HCT116 (cell line): ENCODE results near the gene SH3GL1. TPM values are rescaled to one million over a fixed set of nuclear protein-coding genes. Genes with fewer than 3 reads are reported as not detected.

ENCODE experiments used
- ATAC-seq: fragments of 200-7000 bp; cut with Tn5 transposase; 2 replicates; pipeline ENCODE4 v1.9.1; 2020; ENCODE audit warnings: mild to moderate bottlenecking, moderate library complexity
- BruUV-seq: library from RNA; stranded (reverse); fragments of 400-500 nt; replicated peaks from 2 replicates; lab custom pipeline; 2021; lab: Mats Ljungman, UMichigan
- CTCF ChIA-PET: fragments of 300-600 bp; sonication (Branson Sonifier 250); formaldehyde crosslinking; loops from one replicate; lab custom pipeline; 2021; ENCODE audit warnings: antibody characterized with exemption; lab: Charles Lee
- POLR2A ChIA-PET: fragments of 300-600, 350-600 bp; sonication (Branson Sonifier 250); formaldehyde crosslinking; loops from one replicate; lab custom pipeline; 2021; ENCODE audit warnings: antibody characterized with exemption; lab: Charles Lee
- RAD21 ChIA-PET, 2 experiments: fragments of 300-600 bp; sonication (Branson Sonifier 250); formaldehyde crosslinking; loops; one replicate each; lab custom pipeline; 2023; ENCODE audit warnings: low total read pairs in 2 of 2; ENCODE audit not compliant: uncharacterized antibody in 2 of 2, unreplicated experiment in 2 of 2, low non-redundant PET in 1 of 2; lab: Charles Lee
- DNase-seq: peaks from one replicate; pipeline ENCODE4 v3.0.0-alpha.2; 2010; ENCODE audit warnings: low read depth, low spot score
- H2AFZ ChIP-seq: fragments of 200-600 bp; shearing (Covaris generic), sonication (generic); 2 replicates; pipeline ENCODE4 v1.6.1; 2017; ENCODE audit warnings: low read depth, mixed run types, mixed read lengths, antibody characterized with exemption, low read length; ENCODE audit not compliant: poor library complexity, severe bottlenecking
- H3K27ac ChIP-seq: 2 replicates; pipeline ENCODE4 v1.5.1; 2012; ENCODE audit warnings: low read depth, low read length
- H3K27me3 ChIP-seq: fragments of 200-600 bp; sonication (generic); 2 replicates; pipeline ENCODE4 v1.6.1; 2016; ENCODE audit warnings: mixed run types, low read length, mixed read lengths; ENCODE audit not compliant: insufficient read depth
- H3K36me3 ChIP-seq, 2 experiments: fragments of 200-500 bp in 1 of 2; fragments of 200-600 bp in 1 of 2; sonication (Bioruptor generic) in 1 of 2; sonication (generic) in 1 of 2; 2 replicates each; pipeline versions ENCODE4 v1.5.1 to v1.6.1; 2014 to 2016; ENCODE audit warnings: low read length in 2 of 2, inconsistent platforms in 1 of 2, mixed read lengths in 1 of 2, mixed run types in 1 of 2; ENCODE audit not compliant: insufficient read depth in 2 of 2, control insufficient read depth in 1 of 2
- H3K4me1 ChIP-seq, 2 experiments: fragments of 200-600 bp in 1 of 2; sonication (generic) in 1 of 2; 2 replicates each; pipeline versions ENCODE4 v1.5.1 to v1.6.1; 2012 to 2017; ENCODE audit warnings: low read length in 2 of 2, inconsistent platforms in 1 of 2, mild to moderate bottlenecking in 1 of 2, mixed read lengths in 1 of 2, mixed run types in 1 of 2, moderate library complexity in 1 of 2; ENCODE audit not compliant: insufficient read depth in 2 of 2, control insufficient read depth in 1 of 2
- H3K4me2 ChIP-seq: fragments of 200-600 bp; sonication (generic); 2 replicates; pipeline ENCODE4 v1.6.1; 2017; ENCODE audit warnings: mixed run types, low read length, mixed read lengths
- H3K4me3 ChIP-seq, 2 experiments: fragments of 200-600 bp in 1 of 2; sonication (generic) in 1 of 2; replicated peaks in 1 of 2; 2 replicates each; pipeline ENCODE4 v1.5.1; 2011 to 2016; ENCODE audit warnings: low read length in 2 of 2, control low read depth in 1 of 2, low read depth in 1 of 2, mild to moderate bottlenecking in 1 of 2, mixed read lengths in 1 of 2, mixed run types in 1 of 2
- H3K79me2 ChIP-seq: fragments of 200-600 bp; sonication (generic); 2 replicates; pipeline ENCODE4 v1.6.1; 2017; ENCODE audit warnings: mild to moderate bottlenecking, mixed run types, low read length, moderate library complexity, mixed read lengths; ENCODE audit not compliant: insufficient read depth
- H3K9ac ChIP-seq: fragments of 200-600 bp; sonication (generic); 2 replicates; pipeline ENCODE4 v1.6.1; 2016; ENCODE audit warnings: low read length, mixed read lengths
- H3K9me2 ChIP-seq: fragments of 200-600 bp; sonication (generic), shearing (Covaris generic); 2 replicates; pipeline ENCODE4 v1.6.1; 2017; ENCODE audit warnings: mixed run types, mild to moderate bottlenecking, moderate library complexity; ENCODE audit not compliant: insufficient read depth
- H3K9me3 ChIP-seq, 2 experiments: fragments of 200-500 bp in 1 of 2; fragments of 200-600 bp in 1 of 2; sonication (Bioruptor generic) in 1 of 2; sonication (generic) in 1 of 2; 2 replicates each; pipeline ENCODE4 v1.6.1; 2014 to 2017; ENCODE audit warnings: low read length in 2 of 2, mixed read lengths in 2 of 2, inconsistent platforms in 1 of 2, low read depth in 1 of 2, mild to moderate bottlenecking in 1 of 2, mixed run types in 1 of 2, moderate library complexity in 1 of 2; ENCODE audit not compliant: control insufficient read depth in 1 of 2, insufficient read depth in 1 of 2
- H4K20me1 ChIP-seq: fragments of 200-600 bp; sonication (generic), shearing (Covaris generic); 2 replicates; pipeline ENCODE4 v1.6.1; 2017; ENCODE audit warnings: mixed run types, mild to moderate bottlenecking, moderate library complexity; ENCODE audit not compliant: insufficient read depth
- ATF3 ChIP-seq: IDR thresholded peaks from 2 replicates; pipeline ENCODE4 v1.6.1; 2012
- CBX3 ChIP-seq: IDR thresholded peaks from 2 replicates; pipeline ENCODE4 v1.6.1; 2012; ENCODE audit warnings: low read depth
- CEBPB ChIP-seq: IDR thresholded peaks from 2 replicates; pipeline ENCODE4 v1.6.1; 2012; ENCODE audit warnings: low read depth
- CTCF ChIP-seq, 3 experiments: fragments of 200-600 bp in 1 of 3; sonication (generic) in 1 of 3; IDR thresholded peaks in 2 of 3; conservative IDR thresholded peaks in 1 of 3; 2 replicates each; pipeline ENCODE4 v1.5.1; 2012 to 2017; ENCODE audit warnings: low read depth in 2 of 3, low read length in 2 of 3, antibody characterized with exemption in 1 of 3, borderline replicate concordance in 1 of 3, control low read depth in 1 of 3, mild to moderate bottlenecking in 1 of 3, mixed read lengths in 1 of 3, mixed run types in 1 of 3, moderate library complexity in 1 of 3; ENCODE audit not compliant: insufficient read depth in 1 of 3
- ELF1 ChIP-seq: IDR thresholded peaks from 2 replicates; pipeline ENCODE4 v1.6.1; 2012; ENCODE audit warnings: low read depth, borderline replicate concordance
- EZH2 ChIP-seq: fragments of 200-600 bp; sonication (generic); IDR thresholded peaks from 2 replicates; pipeline ENCODE4 v1.6.1; 2017; ENCODE audit warnings: antibody characterized with exemption, mixed run types
- FOSL1 ChIP-seq: IDR thresholded peaks from 2 replicates; pipeline ENCODE4 v1.6.1; 2012; ENCODE audit warnings: low read depth
- JUND ChIP-seq: IDR thresholded peaks from 2 replicates; pipeline ENCODE4 v1.6.1; 2012
- POLR2A ChIP-seq: IDR thresholded peaks from 2 replicates; pipeline ENCODE4 v1.7.0; 2011; ENCODE audit warnings: borderline replicate concordance; ENCODE audit not compliant: insufficient read depth, insufficient read length; ENCODE audit errors: extremely low read depth
- RAD21 ChIP-seq: IDR thresholded peaks from 2 replicates; pipeline ENCODE4 v1.6.1; 2012; ENCODE audit warnings: low read depth, mild to moderate bottlenecking
- SIN3A ChIP-seq: IDR thresholded peaks from 2 replicates; pipeline ENCODE4 v1.6.1; 2012; ENCODE audit warnings: low read depth
- SP1 ChIP-seq: IDR thresholded peaks from 2 replicates; pipeline ENCODE4 v1.6.1; 2012; ENCODE audit warnings: low read depth
- SRF ChIP-seq: IDR thresholded peaks from 2 replicates; pipeline ENCODE4 v1.6.1; 2012; ENCODE audit warnings: low read depth
- TCF7L2 ChIP-seq: IDR thresholded peaks from 2 replicates; pipeline ENCODE4 v1.7.0; 2011; ENCODE audit warnings: borderline replicate concordance, inconsistent platforms; ENCODE audit not compliant: insufficient read depth, insufficient read length; ENCODE audit errors: extremely low read depth
- YY1 ChIP-seq: IDR thresholded peaks from 2 replicates; pipeline ENCODE4 v1.6.1; 2011; ENCODE audit warnings: low read length, low read depth, moderate library complexity, mild to moderate bottlenecking; ENCODE audit not compliant: insufficient replicate concordance; ENCODE audit errors: extremely low read depth
- ZFX ChIP-seq: fragments of 450-650 bp; IDR thresholded peaks from 2 replicates; pipeline ENCODE4 v1.6.1; 2017
- ZNF274 ChIP-seq: fragments of 200-500 bp; sonication (Bioruptor generic); IDR thresholded peaks from 2 replicates; pipeline ENCODE4 v1.6.1; 2014; ENCODE audit warnings: mild to moderate bottlenecking, low read depth, low read length, inconsistent platforms
- intact Hi-C: fragments of 100-400 bp; cut with micrococcal nuclease; formaldehyde crosslinking; loops from 2 replicates; pipeline ENCODE4 v1.10.0; 2022
- total RNA-seq: library from RNA; stranded (reverse); gene quantifications from one replicate; pipeline ENCODE4 v1.2.1, GENCODE V29; 2021; ENCODE audit not compliant: unreplicated experiment
- TF ChIP-seq, protein P1 (sequence below): IDR thresholded peaks from 2 replicates; pipeline ENCODE4 v1.6.1; 2012; ENCODE audit warnings: low read depth
- TF ChIP-seq, protein P2 (sequence below): IDR thresholded peaks from 2 replicates; pipeline ENCODE4 v1.6.1; 2012

SH3GL1 gene
- total RNA-seq, 1 experiment from 2014 or later, result 86.0 TPM

DNA sequence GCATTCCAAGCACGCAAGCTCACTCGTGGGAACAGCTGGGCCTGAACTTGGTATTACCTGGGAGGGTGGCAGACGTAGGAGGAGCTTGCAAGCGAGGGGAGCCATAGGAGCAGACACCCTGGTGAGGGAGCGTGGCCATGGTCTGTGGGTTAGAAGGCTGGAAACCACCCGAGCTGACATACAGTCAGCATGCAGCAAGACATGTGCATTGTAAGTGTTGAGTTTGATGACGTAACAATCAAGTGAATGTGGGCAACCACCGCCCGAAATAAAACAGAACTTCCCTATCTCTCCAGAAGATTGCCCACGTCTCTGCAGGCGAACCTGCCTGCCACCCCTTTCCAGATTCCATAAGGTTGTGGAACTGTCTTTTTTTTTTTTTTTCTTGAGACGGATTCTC lies 30.4 kb upstream of the SH3GL1 start (continued):
- TF ChIP-seq ELF1 (no peak), RAD21 (no peak), ZNF274 (no peak), POLR2A (no peak), YY1 (no peak), CEBPB (no peak), CTCF (IDR thresholded peaks at IDR 0.05 in 2 of 3, conservative IDR thresholded peaks at IDR 0.05 in 1 of 3; ENCODE audit: borderline replicate concordance in 1 of 3, insufficient read depth in 1 of 3, low read depth in 2 of 3, low read length in 2 of 3) (no peak), FOSL1 (no peak)

GRCh38 chr19:4429771-4430171 lies 29.4 kb upstream of the SH3GL1 start:
- Histone ChIP-seq H3K27me3 (no peaks in the 10 kb centered on the region), H3K36me3 (peaks cover 48 to 58% of the 10 kb centered on the region in 2 experiments; a peak in 3 of 4 replicates), H3K4me3 (no peak overlapping the region), H3K9me3 (no peaks in the 10 kb centered on the region), H2AFZ (no peak overlapping the region), H3K9ac (no peak overlapping the region), H4K20me1 (no peaks in the 10 kb centered on the region), H3K4me1 (no peaks in the 10 kb centered on the region), H3K27ac (no peak overlapping the region), H3K4me2 (no peak overlapping the region), H3K79me2 (peaks cover 12% of the 10 kb centered on the region), H3K9me2 (no peaks in the 10 kb centered on the region)
- intact Hi-C loops, result no loop called here
- ChIA-PET POLR2A (no interaction called here), RAD21 (no interaction called here), CTCF (no interaction called here)
- no TSS peak for BruUV-seq
- DNase-seq (no peak), ATAC-seq (no peak)
- no peak for TF ChIP-seq CTCF (IDR thresholded peaks at IDR 0.05 in 2 of 3, conservative IDR thresholded peaks at IDR 0.05 in 1 of 3; ENCODE audit: borderline replicate concordance in 1 of 3, insufficient read depth in 1 of 3, low read depth in 2 of 3, low read length in 2 of 3)
- no peak for TF ChIP-seq ATF3
- TF ChIP-seq ELF1, result no peak
- TF ChIP-seq CBX3, result no peak
- TF ChIP-seq FOSL1, result no peak
- TF ChIP-seq, protein P1, sequence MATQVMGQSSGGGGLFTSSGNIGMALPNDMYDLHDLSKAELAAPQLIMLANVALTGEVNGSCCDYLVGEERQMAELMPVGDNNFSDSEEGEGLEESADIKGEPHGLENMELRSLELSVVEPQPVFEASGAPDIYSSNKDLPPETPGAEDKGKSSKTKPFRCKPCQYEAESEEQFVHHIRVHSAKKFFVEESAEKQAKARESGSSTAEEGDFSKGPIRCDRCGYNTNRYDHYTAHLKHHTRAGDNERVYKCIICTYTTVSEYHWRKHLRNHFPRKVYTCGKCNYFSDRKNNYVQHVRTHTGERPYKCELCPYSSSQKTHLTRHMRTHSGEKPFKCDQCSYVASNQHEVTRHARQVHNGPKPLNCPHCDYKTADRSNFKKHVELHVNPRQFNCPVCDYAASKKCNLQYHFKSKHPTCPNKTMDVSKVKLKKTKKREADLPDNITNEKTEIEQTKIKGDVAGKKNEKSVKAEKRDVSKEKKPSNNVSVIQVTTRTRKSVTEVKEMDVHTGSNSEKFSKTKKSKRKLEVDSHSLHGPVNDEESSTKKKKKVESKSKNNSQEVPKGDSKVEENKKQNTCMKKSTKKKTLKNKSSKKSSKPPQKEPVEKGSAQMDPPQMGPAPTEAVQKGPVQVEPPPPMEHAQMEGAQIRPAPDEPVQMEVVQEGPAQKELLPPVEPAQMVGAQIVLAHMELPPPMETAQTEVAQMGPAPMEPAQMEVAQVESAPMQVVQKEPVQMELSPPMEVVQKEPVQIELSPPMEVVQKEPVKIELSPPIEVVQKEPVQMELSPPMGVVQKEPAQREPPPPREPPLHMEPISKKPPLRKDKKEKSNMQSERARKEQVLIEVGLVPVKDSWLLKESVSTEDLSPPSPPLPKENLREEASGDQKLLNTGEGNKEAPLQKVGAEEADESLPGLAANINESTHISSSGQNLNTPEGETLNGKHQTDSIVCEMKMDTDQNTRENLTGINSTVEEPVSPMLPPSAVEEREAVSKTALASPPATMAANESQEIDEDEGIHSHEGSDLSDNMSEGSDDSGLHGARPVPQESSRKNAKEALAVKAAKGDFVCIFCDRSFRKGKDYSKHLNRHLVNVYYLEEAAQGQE, result no peak
- no peak for TF ChIP-seq TCF7L2
- TF ChIP-seq POLR2A, result no peak
- TF ChIP-seq, protein P2, sequence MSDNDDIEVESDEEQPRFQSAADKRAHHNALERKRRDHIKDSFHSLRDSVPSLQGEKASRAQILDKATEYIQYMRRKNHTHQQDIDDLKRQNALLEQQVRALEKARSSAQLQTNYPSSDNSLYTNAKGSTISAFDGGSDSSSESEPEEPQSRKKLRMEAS, result no peak
- no peak for TF ChIP-seq EZH2
- TF ChIP-seq RAD21, result no peak
- TF ChIP-seq SRF, result no peak
- no peak for TF ChIP-seq ZFX
- no peak for TF ChIP-seq JUND
- no peak for TF ChIP-seq SIN3A
- TF ChIP-seq SP1, result no peak
